ENCODE measurements around the gene BHLHE40. TPM values are rescaled to one million over a fixed set of nuclear protein-coding genes. Genes with fewer than 3 reads are reported as not detected.
A peak's percentile ranks its signal among the peaks of the same experiment; 100 is the strongest.

BHLHE40 gene
- polyA plus RNA-seq, 3 donors = 20.2 to 167 (median 23.4) TPM

GRCh38 chr3:5010706-5011554 lies 31.7 kb downstream of the BHLHE40 start:
- H3K27ac ChIP-seq (ENCODE audit: low read depth in 1 of 2, low read length in 2 of 2) = peak overlapping the region; percentile 64 to 86
- TF ChIP-seq CTCF (IDR thresholded peaks at IDR 0.05) = no peak
- H3K27me3 Mint-ChIP-seq (ENCODE audit: low read depth in 3 of 3) = peaks cover 0 to 6% (median 3%) of the 10 kb centered on the region in 3 donors
- no peaks in the 10 kb centered on the region for H4K20me1 ChIP-seq (ENCODE audit: insufficient read depth, low read length)
- no peaks in the 10 kb centered on the region for H3K27me3 ChIP-seq (ENCODE audit: control insufficient read depth in 2 of 2, insufficient read depth in 2 of 2, low read length in 2 of 2)
- H3K4me3 Mint-ChIP-seq = peak overlapping the region; percentile 67 to 84
- no peaks in the 10 kb centered on the region for H3K79me2 ChIP-seq (ENCODE audit: insufficient read depth, low read length)
- no peaks in the 10 kb centered on the region for H3K9me3 ChIP-seq (replicated peaks in 1 of 2; ENCODE audit: control insufficient read depth in 1 of 2, insufficient read depth in 1 of 2, low read length in 2 of 2)
- peaks cover 2 to 8% of the 10 kb centered on the region in 2 donors for H3K36me3 Mint-ChIP-seq
- 41% methylated on average over 6 of the region's 7 CpGs for WGBS (ENCODE audit: insufficient coverage)
- H3K4me3 ChIP-seq (replicated peaks in 1 of 3; ENCODE audit: low read depth in 2 of 3, low read length in 3 of 3) = peak overlapping the region in 1 of 3 experiments; percentile 25
- peak overlapping the region; percentile 93 to 98 (median 95) for H3K27ac Mint-ChIP-seq
- no peaks in the 10 kb centered on the region for H3K36me3 ChIP-seq (replicated peaks in 1 of 2; ENCODE audit: control insufficient read depth in 1 of 2, insufficient read depth in 2 of 2, low read length in 2 of 2)
- intact Hi-C loops (cut with micrococcal nuclease) = loop anchor here in 1 of 2 donors (10.0 kb wide), 2 partner anchors 114 to 184 kb away; partner anchors contain the start of gene ARL8B
- peak; percentile 31 to 48 (median 39) for DNase-seq
- peaks cover 0 to 3% (median 0%) of the 10 kb centered on the region in 7 donors for H3K9me3 Mint-ChIP-seq
- no peak overlapping the region for H2AFZ ChIP-seq (ENCODE audit: insufficient read depth, low read depth, low read length, poor library complexity, severe bottlenecking)
- H3K4me1 Mint-ChIP-seq = peaks cover 67% of the 10 kb centered on the region
- H3K9ac ChIP-seq (ENCODE audit: insufficient read depth, low read length, poor library complexity, severe bottlenecking) = peak overlapping the region; percentile 50
- peaks cover 53 to 72% of the 10 kb centered on the region in 2 donors for H3K4me1 ChIP-seq (ENCODE audit: control insufficient read depth in 1 of 2, insufficient read depth in 2 of 2, low read length in 2 of 2)
- peak overlapping the region; percentile 49 for H3K4me2 ChIP-seq (replicated peaks; ENCODE audit: extremely low read depth, low read length, poor library complexity, severe bottlenecking)

DNA sequence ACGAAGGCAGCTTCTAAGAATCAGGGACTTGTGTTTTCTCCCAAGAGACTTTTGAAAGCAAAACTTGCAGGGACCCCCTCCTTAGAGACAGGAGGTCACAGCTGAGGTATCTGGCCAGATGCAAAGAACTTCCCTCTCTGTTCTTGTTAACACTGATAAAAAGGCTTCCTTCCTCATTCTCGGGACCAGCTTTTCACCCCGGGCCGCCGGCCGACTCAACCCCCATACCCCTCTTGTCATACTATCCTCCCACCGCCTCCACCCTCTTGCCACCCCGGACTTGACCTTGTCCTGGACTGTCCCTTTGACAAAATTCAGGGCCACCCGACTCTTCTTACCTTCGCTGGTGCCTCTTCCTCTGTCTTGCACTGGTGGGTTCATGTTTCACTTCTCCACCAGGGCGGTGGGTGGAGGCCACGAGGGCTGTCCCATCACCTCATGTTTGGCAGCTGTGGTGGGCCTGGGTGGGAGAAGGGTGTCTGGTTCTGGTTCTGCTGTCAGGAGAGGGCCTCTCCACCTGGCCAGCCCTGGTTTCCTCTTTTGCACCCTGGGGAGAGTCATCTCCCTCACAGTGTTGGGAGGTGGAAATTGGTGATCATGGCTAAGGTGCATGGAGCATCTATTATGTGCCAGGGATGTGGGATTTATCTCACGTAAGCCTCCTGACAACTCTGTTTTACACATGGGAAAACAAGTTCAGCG lies 32.5 kb downstream of the BHLHE40 start:
- H3K27ac ChIP-seq (ENCODE audit: low read depth in 1 of 2, low read length in 2 of 2) = peak overlapping the region; percentile 64 to 86

More for the DNA sequence above, 32.5 kb downstream of the BHLHE40 start:
- H2AFZ ChIP-seq (ENCODE audit: insufficient read depth, low read depth, low read length, poor library complexity, severe bottlenecking) = no peak overlapping the region
- H4K20me1 ChIP-seq (ENCODE audit: insufficient read depth, low read length) = no peaks in the 10 kb centered on the region
- H3K9ac ChIP-seq (ENCODE audit: insufficient read depth, low read length, poor library complexity, severe bottlenecking) = peak overlapping the region; percentile 50
- Mint-ChIP-seq H3K4me3 (peak overlapping the region; percentile 67 to 84), H3K9me3 (peaks cover 0 to 3% (median 0%) of the 10 kb centered on the region in 7 donors), H3K4me1 (peaks cover 68% of the 10 kb centered on the region), H3K36me3 (peaks cover 2 to 8% of the 10 kb centered on the region in 2 donors), H3K27me3 (ENCODE audit: low read depth in 3 of 3) (peaks cover 0 to 6% (median 3%) of the 10 kb centered on the region in 3 donors), H3K27ac (peak overlapping the region; percentile 93 to 98 (median 95))
- H3K4me2 ChIP-seq (replicated peaks; ENCODE audit: extremely low read depth, low read length, poor library complexity, severe bottlenecking) = peak overlapping the region; percentile 49
- H3K36me3 ChIP-seq (replicated peaks in 1 of 2; ENCODE audit: control insufficient read depth in 1 of 2, insufficient read depth in 2 of 2, low read length in 2 of 2) = no peaks in the 10 kb centered on the region
- peak; percentile 79 to 90 (median 84) for DNase-seq
- TF ChIP-seq CTCF (IDR thresholded peaks at IDR 0.05) = peak; percentile 13
- H3K9me3 ChIP-seq (replicated peaks in 1 of 2; ENCODE audit: control insufficient read depth in 1 of 2, insufficient read depth in 1 of 2, low read length in 2 of 2) = no peaks in the 10 kb centered on the region
- intact Hi-C loops (cut with micrococcal nuclease) = loop anchor here (2.0 to 10.0 kb wide), 3 partner anchors 31 to 183 kb away; partner anchors contain the start of gene ARL8B (in 1 of the 2)
- H3K27me3 ChIP-seq (ENCODE audit: control insufficient read depth in 2 of 2, insufficient read depth in 2 of 2, low read length in 2 of 2) = no peaks in the 10 kb centered on the region
- H3K79me2 ChIP-seq (ENCODE audit: insufficient read depth, low read length) = no peaks in the 10 kb centered on the region
- peaks cover 54 to 72% of the 10 kb centered on the region in 2 donors for H3K4me1 ChIP-seq (ENCODE audit: control insufficient read depth in 1 of 2, insufficient read depth in 2 of 2, low read length in 2 of 2)
- WGBS (ENCODE audit: insufficient coverage) = 5% methylated on average over 11 of the region's 14 CpGs
- peak overlapping the region in 1 of 3 experiments; percentile 25 for H3K4me3 ChIP-seq (replicated peaks in 1 of 3; ENCODE audit: low read depth in 2 of 3, low read length in 3 of 3)
